ENCODE data around the gene CRIM1.

CRIM1 gene

GRCh38 chr2:36405183-36405582 lies 49.6 kb downstream of the CRIM1 start:
- H3K4me3 ChIP-seq (ENCODE audit: low read length): no peak overlapping the region
- H3K27me3 ChIP-seq (ENCODE audit: control insufficient read depth, insufficient read depth, low read length): no peaks in the 10 kb centered on the region
- no peaks in the 10 kb centered on the region for H3K36me3 ChIP-seq (ENCODE audit: control insufficient read depth, low read depth, low read length)
- no peaks in the 10 kb centered on the region for H3K9me3 ChIP-seq (ENCODE audit: control insufficient read depth, low read depth, low read length)
- H3K9ac ChIP-seq (ENCODE audit: low read length): no peak overlapping the region
- H3K27ac ChIP-seq (ENCODE audit: low read length): no peak overlapping the region
- H3K4me1 ChIP-seq (ENCODE audit: control insufficient read depth, low read depth, low read length): peaks cover 27% of the 10 kb centered on the region

DNA sequence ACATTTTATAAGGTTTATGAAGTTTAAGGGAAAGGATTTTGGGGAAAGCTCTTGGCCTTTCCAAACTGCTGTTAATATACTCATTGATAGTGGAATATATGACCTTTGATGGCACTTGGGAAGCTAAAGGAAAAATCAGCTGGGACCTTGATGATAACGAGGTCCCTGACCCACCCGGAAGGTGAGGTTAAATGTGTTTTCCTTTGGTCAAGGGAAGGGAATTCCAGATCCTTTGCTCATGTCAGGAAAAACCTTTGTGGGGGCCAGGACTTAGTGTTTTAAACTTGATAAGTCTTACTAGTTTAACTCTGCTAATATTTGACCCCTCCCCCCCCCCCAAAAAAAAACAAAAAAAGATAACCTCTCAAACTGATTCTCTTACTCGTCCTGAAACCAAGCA lies 50.7 kb downstream of the CRIM1 start:
- Histone ChIP-seq H3K4me1 (ENCODE audit: control insufficient read depth, low read depth, low read length) (peaks cover 27% of the 10 kb centered on the region), H3K9ac (ENCODE audit: low read length) (no peak overlapping the region), H3K36me3 (ENCODE audit: control insufficient read depth, low read depth, low read length) (no peaks in the 10 kb centered on the region), H3K27me3 (ENCODE audit: control insufficient read depth, insufficient read depth, low read length) (no peaks in the 10 kb centered on the region), H3K4me3 (ENCODE audit: low read length) (no peak overlapping the region), H3K27ac (ENCODE audit: low read length) (no peak overlapping the region), H3K9me3 (ENCODE audit: control insufficient read depth, low read depth, low read length) (no peaks in the 10 kb centered on the region)

DNA sequence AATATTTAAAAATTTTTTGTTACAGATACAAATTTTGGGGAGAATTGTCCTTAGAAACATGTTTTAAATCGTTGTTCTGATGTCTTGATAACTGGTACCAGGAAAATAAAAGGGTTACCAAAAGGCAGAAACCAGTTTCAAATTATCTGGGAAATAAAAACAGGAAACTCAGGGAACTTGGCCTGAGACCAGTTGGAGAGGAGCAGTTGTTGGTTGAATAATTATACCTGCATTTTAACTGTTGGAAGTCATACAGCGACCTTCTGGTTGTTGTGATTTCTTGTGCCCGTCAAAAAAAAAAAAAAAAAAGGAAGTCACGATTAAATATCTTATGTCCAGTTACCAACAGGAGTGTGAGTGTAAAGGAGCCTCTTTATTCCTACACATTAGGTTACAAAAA lies 51.8 kb downstream of the CRIM1 start:
- no peak overlapping the region for H3K9ac ChIP-seq (ENCODE audit: low read length)
- H3K9me3 ChIP-seq (ENCODE audit: control insufficient read depth, low read depth, low read length): no peaks in the 10 kb centered on the region
- no peaks in the 10 kb centered on the region for H3K36me3 ChIP-seq (ENCODE audit: control insufficient read depth, low read depth, low read length)
- H3K4me1 ChIP-seq (ENCODE audit: control insufficient read depth, low read depth, low read length): peaks cover 36% of the 10 kb centered on the region
- H3K4me3 ChIP-seq (ENCODE audit: low read length): no peak overlapping the region
- H3K27me3 ChIP-seq (ENCODE audit: control insufficient read depth, insufficient read depth, low read length): no peaks in the 10 kb centered on the region
- no peak overlapping the region for H3K27ac ChIP-seq (ENCODE audit: low read length)

DNA sequence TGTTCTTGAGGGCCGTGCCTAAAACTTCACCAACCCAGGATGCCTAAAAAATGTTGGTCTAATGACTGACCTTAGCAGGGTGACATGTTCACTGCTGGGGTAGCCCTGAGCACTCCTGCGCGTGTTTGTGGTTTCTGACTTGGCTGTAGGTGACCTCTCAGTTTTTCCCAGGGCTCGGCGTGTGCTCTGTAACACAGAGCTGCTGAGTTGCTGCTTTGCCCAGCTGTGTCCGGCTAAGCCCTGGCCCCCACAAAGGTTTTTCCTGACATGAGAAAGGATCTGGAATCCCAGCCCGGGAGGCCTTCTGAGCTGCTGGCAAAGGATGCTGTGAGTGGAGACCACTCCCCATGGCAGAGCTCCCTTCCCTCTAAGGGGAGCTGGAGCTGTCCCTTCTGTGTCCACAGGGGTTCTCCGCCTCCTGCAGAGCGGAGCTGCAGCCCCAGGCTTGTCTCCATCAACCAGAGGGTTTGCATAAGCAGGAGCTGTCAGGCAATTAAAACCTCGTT lies 52.7 kb downstream of the CRIM1 start:
- H3K36me3 ChIP-seq (ENCODE audit: control insufficient read depth, low read depth, low read length): no peaks in the 10 kb centered on the region
- no peak overlapping the region for H3K4me3 ChIP-seq (ENCODE audit: low read length)
- H3K4me1 ChIP-seq (ENCODE audit: control insufficient read depth, low read depth, low read length): peaks cover 40% of the 10 kb centered on the region
- no peak overlapping the region for H3K9ac ChIP-seq (ENCODE audit: low read length)
- H3K27me3 ChIP-seq (ENCODE audit: control insufficient read depth, insufficient read depth, low read length): no peaks in the 10 kb centered on the region
- H3K9me3 ChIP-seq (ENCODE audit: control insufficient read depth, low read depth, low read length): no peaks in the 10 kb centered on the region
- H3K27ac ChIP-seq (ENCODE audit: low read length): no peak overlapping the region

- Histone ChIP-seq H3K4me1 (ENCODE audit: control insufficient read depth, low read depth, low read length) (peaks cover 39% of the 10 kb centered on the region), H3K27me3 (ENCODE audit: control insufficient read depth, insufficient read depth, low read length) (no peaks in the 10 kb centered on the region), H3K4me3 (ENCODE audit: low read length) (no peak overlapping the region), H3K36me3 (ENCODE audit: control insufficient read depth, low read depth, low read length) (no peaks in the 10 kb centered on the region), H3K9me3 (ENCODE audit: control insufficient read depth, low read depth, low read length) (no peaks in the 10 kb centered on the region), H3K9ac (ENCODE audit: low read length) (no peak overlapping the region), H3K27ac (ENCODE audit: low read length) (no peak overlapping the region)
Measured at GRCh38 chr2:36409335-36409734, 53.8 kb downstream of the CRIM1 start.

- Histone ChIP-seq H3K36me3 (ENCODE audit: control insufficient read depth, low read depth, low read length) (no peaks in the 10 kb centered on the region), H3K9me3 (ENCODE audit: control insufficient read depth, low read depth, low read length) (no peaks in the 10 kb centered on the region), H3K4me3 (ENCODE audit: low read length) (no peak overlapping the region), H3K27ac (ENCODE audit: low read length) (no peak overlapping the region), H3K27me3 (ENCODE audit: control insufficient read depth, insufficient read depth, low read length) (no peaks in the 10 kb centered on the region), H3K9ac (ENCODE audit: low read length) (no peak overlapping the region), H3K4me1 (ENCODE audit: control insufficient read depth, low read depth, low read length) (peaks cover 39% of the 10 kb centered on the region)
Measured at GRCh38 chr2:36409935-36410334, 54.4 kb downstream of the CRIM1 start.

DNA sequence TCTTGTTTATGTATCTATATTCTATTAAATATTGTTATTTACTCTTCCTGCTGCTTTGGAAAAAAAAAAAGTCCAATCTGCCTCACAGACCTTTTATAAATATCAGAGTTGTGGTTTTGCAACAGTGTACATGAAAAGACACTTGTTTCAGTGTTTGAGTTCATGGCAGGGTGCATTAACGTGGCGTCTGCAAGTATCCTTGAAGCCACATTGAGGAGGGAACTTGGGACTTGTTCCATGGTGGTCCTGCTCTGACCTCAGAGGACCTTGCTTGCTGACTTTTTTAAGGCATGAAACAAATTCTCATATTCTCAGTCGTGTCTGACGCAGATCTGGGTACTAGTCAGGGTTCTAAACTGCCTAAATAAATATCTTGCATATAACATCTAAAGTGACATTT lies 55.1 kb downstream of the CRIM1 start:
- H3K27ac ChIP-seq (ENCODE audit: low read length): no peak overlapping the region
- peaks cover 39% of the 10 kb centered on the region for H3K4me1 ChIP-seq (ENCODE audit: control insufficient read depth, low read depth, low read length)
- no peak overlapping the region for H3K9ac ChIP-seq (ENCODE audit: low read length)
- no peak overlapping the region for H3K4me3 ChIP-seq (ENCODE audit: low read length)
- H3K9me3 ChIP-seq (ENCODE audit: control insufficient read depth, low read depth, low read length): no peaks in the 10 kb centered on the region
- no peaks in the 10 kb centered on the region for H3K36me3 ChIP-seq (ENCODE audit: control insufficient read depth, low read depth, low read length)
- H3K27me3 ChIP-seq (ENCODE audit: control insufficient read depth, insufficient read depth, low read length): no peaks in the 10 kb centered on the region

DNA sequence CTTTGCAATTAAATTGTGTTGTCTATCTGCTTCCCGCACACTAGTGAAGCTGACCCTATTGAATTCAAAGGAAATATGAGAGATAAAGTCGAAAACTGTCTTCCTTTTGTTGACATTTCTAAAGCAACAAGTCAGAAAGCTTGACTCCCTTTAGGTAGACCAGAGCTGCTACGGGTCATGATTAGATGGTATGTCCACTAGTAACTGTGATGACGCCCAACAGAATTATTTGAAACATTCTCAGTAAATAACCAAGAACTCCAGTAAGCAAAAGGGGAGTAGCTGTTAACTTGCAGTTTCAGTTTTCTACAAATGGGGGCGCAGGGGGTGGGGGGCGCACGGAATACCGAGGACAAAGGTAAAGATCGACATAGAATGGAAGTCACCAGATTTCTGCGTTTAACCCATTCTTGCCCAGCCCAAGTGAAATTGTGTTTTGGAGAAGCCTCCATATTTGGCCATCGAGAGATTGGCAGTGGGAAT lies 56.4 kb downstream of the CRIM1 start:
- H3K4me3 ChIP-seq (ENCODE audit: low read length): peak overlapping the region; percentile 2
- H3K27me3 ChIP-seq (ENCODE audit: control insufficient read depth, insufficient read depth, low read length): no peaks in the 10 kb centered on the region
- H3K36me3 ChIP-seq (ENCODE audit: control insufficient read depth, low read depth, low read length): no peaks in the 10 kb centered on the region
- no peaks in the 10 kb centered on the region for H3K9me3 ChIP-seq (ENCODE audit: control insufficient read depth, low read depth, low read length)
- H3K9ac ChIP-seq (ENCODE audit: low read length): no peak overlapping the region
- H3K4me1 ChIP-seq (ENCODE audit: control insufficient read depth, low read depth, low read length): peaks cover 36% of the 10 kb centered on the region
- no peak overlapping the region for H3K27ac ChIP-seq (ENCODE audit: low read length)

GRCh38 chr2:36413218-36413617 lies 57.6 kb downstream of the CRIM1 start:
- no peak overlapping the region for H3K9ac ChIP-seq (ENCODE audit: low read length)
- H3K36me3 ChIP-seq (ENCODE audit: control insufficient read depth, low read depth, low read length): no peaks in the 10 kb centered on the region
- H3K27me3 ChIP-seq (ENCODE audit: control insufficient read depth, insufficient read depth, low read length): no peaks in the 10 kb centered on the region
- H3K4me1 ChIP-seq (ENCODE audit: control insufficient read depth, low read depth, low read length): peaks cover 25% of the 10 kb centered on the region
- H3K27ac ChIP-seq (ENCODE audit: low read length): no peak overlapping the region
- H3K9me3 ChIP-seq (ENCODE audit: control insufficient read depth, low read depth, low read length): no peaks in the 10 kb centered on the region
- no peak overlapping the region for H3K4me3 ChIP-seq (ENCODE audit: low read length)

DNA sequence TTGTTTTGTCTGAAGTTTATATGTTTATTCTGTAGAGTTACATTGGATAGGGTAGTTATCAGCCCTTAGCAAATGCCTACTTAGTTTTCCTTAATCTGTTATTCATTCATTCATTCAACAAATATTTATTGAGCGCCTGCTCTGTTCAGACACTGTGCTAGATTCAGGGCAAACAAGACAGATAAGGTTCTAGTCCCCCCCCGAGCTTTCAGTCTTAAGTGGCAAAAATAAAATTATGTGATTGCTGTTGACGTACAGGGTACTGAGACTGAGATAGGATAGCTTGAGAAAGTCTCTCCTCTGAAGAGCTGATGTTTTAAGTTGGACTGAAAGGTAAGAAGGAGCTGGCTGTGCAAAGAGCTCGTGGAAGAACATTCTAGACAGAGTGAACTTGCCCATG lies 58.7 kb downstream of the CRIM1 start:
- Histone ChIP-seq H3K27me3 (ENCODE audit: control insufficient read depth, insufficient read depth, low read length) (no peaks in the 10 kb centered on the region), H3K4me1 (ENCODE audit: control insufficient read depth, low read depth, low read length) (peaks cover 20% of the 10 kb centered on the region), H3K9ac (ENCODE audit: low read length) (no peak overlapping the region), H3K36me3 (ENCODE audit: control insufficient read depth, low read depth, low read length) (no peaks in the 10 kb centered on the region), H3K9me3 (ENCODE audit: control insufficient read depth, low read depth, low read length) (no peaks in the 10 kb centered on the region), H3K27ac (ENCODE audit: low read length) (no peak overlapping the region), H3K4me3 (ENCODE audit: low read length) (no peak overlapping the region)

DNA sequence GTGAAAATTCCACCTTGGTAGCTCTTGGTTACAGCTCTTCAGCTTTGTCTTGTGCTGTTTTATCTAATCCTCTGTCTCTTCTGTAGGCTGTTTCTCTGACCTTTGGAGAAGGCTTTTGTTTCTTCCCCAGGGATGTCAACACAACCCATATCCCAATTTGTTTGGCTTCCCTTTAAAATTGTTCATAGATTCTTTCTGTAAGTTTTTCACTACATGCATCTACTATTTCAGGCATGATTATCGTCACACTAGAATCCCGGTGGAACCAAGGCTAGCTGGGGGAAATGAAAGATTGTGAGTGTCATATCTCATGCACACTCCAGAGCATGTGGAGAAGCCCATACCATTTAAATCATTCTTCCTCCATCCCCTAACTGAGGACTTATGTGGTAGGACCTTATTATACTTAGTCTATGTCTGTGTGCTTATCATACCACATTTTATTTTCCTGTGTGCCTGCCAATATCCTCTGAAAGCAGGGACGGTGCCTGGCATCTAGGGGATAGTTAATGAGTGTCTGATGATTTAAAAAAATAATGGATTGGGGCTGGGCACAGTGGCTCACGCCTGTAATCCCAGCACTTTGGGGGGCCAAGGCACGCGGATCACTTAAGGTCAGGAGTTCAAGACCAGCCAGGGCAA lies 59.9 kb downstream of the CRIM1 start:
- Histone ChIP-seq H3K27ac (ENCODE audit: low read length) (no peak overlapping the region), H3K36me3 (ENCODE audit: control insufficient read depth, low read depth, low read length) (no peaks in the 10 kb centered on the region), H3K9ac (ENCODE audit: low read length) (no peak overlapping the region), H3K4me1 (ENCODE audit: control insufficient read depth, low read depth, low read length) (peaks cover 23% of the 10 kb centered on the region), H3K4me3 (ENCODE audit: low read length) (no peak overlapping the region), H3K27me3 (ENCODE audit: control insufficient read depth, insufficient read depth, low read length) (no peaks in the 10 kb centered on the region), H3K9me3 (ENCODE audit: control insufficient read depth, low read depth, low read length) (no peaks in the 10 kb centered on the region)

Measured in iPS-18a (cell line).